Parathyroid adenoma (tissue), 2 donors: Measurements from ENCODE around the gene SRP68.
A peak's percentile ranks its signal among the peaks of the same experiment; 100 is the strongest.

Experiments used
- H2AFZ ChIP-seq: fragments of 300-600 bp; sonication (generic); one replicate; pipeline ENCODE4 v1.7.0; 2017; ENCODE audit warnings: antibody characterized with exemption, mild to moderate bottlenecking
- H3K27ac ChIP-seq: fragments of 300-600 bp; sonication (generic); one replicate; pipeline ENCODE4 v1.7.0; 2017
- H3K27me3 ChIP-seq: fragments of 300-600 bp; sonication (generic); one replicate; pipeline ENCODE4 v1.7.0; 2017; ENCODE audit warnings: low read length; ENCODE audit not compliant: control insufficient read depth, insufficient read depth
- H3K36me3 ChIP-seq: fragments of 300-600 bp; sonication (generic); one replicate; pipeline ENCODE4 v1.7.0; 2017; ENCODE audit warnings: low read length; ENCODE audit not compliant: control insufficient read depth, insufficient read depth
- H3K4me1 ChIP-seq: fragments of 300-600 bp; sonication (generic); one replicate; pipeline ENCODE4 v1.7.0; 2017; ENCODE audit warnings: control low read depth
- H3K4me2 ChIP-seq: fragments of 300-600 bp; sonication (generic); one replicate; pipeline ENCODE4 v1.7.0; 2017; ENCODE audit warnings: low read length
- H3K4me3 ChIP-seq: fragments of 300-600 bp; sonication (generic); one replicate; pipeline ENCODE4 v1.7.0; 2017; ENCODE audit warnings: low read depth, low read length
- H3K79me2 ChIP-seq: fragments of 300-600 bp; sonication (generic); one replicate; pipeline ENCODE4 v1.7.0; 2017; ENCODE audit warnings: control low read depth
- H3K9ac ChIP-seq: fragments of 300-600 bp; sonication (generic); one replicate; pipeline ENCODE4 v1.7.0; 2017; ENCODE audit warnings: mild to moderate bottlenecking
- H3K9me3 ChIP-seq: fragments of 300-600 bp; sonication (generic); one replicate; pipeline ENCODE4 v1.7.0; 2017; ENCODE audit warnings: low read length; ENCODE audit not compliant: control insufficient read depth
- CTCF ChIP-seq: fragments of 300-600 bp; sonication (generic); IDR thresholded peaks from one replicate; pipeline ENCODE4 v1.7.0; 2017; ENCODE audit warnings: antibody characterized with exemption, mild to moderate bottlenecking
- donor health status: primary hyperparathyroidism.

SRP68 gene

GRCh38 chr17:76005263-76006149 lies 66.8 kb downstream of the SRP68 start:
- Histone ChIP-seq H3K27ac (no peak overlapping the region), H3K9ac (no peak overlapping the region), H2AFZ (no peak overlapping the region), H3K4me1 (no peaks in the 10 kb centered on the region), H3K4me2 (no peak overlapping the region), H3K9me3 (no peaks in the 10 kb centered on the region), H3K79me2 (no peaks in the 10 kb centered on the region), H3K36me3 (no peaks in the 10 kb centered on the region), H3K4me3 (no peak overlapping the region), H3K27me3 (no peaks in the 10 kb centered on the region)
- TF ChIP-seq CTCF, result peak; percentile 69

GRCh38 chr17:76004750-76005262 lies 67.5 kb downstream of the SRP68 start:
- no peak overlapping the region for H2AFZ ChIP-seq
- no peak overlapping the region for H3K9ac ChIP-seq
- TF ChIP-seq CTCF, result no peak
- no peaks in the 10 kb centered on the region for H3K36me3 ChIP-seq
- H3K4me2 ChIP-seq, result no peak overlapping the region
- H3K27me3 ChIP-seq, result no peaks in the 10 kb centered on the region
- H3K79me2 ChIP-seq, result no peaks in the 10 kb centered on the region
- H3K27ac ChIP-seq, result no peak overlapping the region
- no peaks in the 10 kb centered on the region for H3K4me1 ChIP-seq
- H3K9me3 ChIP-seq, result no peaks in the 10 kb centered on the region
- H3K4me3 ChIP-seq, result no peak overlapping the region

- Histone ChIP-seq H3K27me3 (no peaks in the 10 kb centered on the region), H3K4me1 (no peaks in the 10 kb centered on the region), H3K36me3 (no peaks in the 10 kb centered on the region), H3K9ac (no peak overlapping the region), H3K4me3 (no peak overlapping the region), H2AFZ (no peak overlapping the region), H3K9me3 (no peaks in the 10 kb centered on the region), H3K79me2 (no peaks in the 10 kb centered on the region), H3K27ac (no peak overlapping the region), H3K4me2 (no peak overlapping the region)
- no peak for TF ChIP-seq CTCF
Measured at GRCh38 chr17:76003915-76004314, 68.4 kb downstream of the SRP68 start.

- Histone ChIP-seq H3K4me3 (no peak overlapping the region), H3K27me3 (no peaks in the 10 kb centered on the region), H3K9ac (no peak overlapping the region), H3K27ac (no peak overlapping the region), H3K4me2 (no peak overlapping the region), H2AFZ (no peak overlapping the region), H3K9me3 (no peaks in the 10 kb centered on the region), H3K79me2 (no peaks in the 10 kb centered on the region), H3K4me1 (no peaks in the 10 kb centered on the region), H3K36me3 (no peaks in the 10 kb centered on the region)
- no peak for TF ChIP-seq CTCF
Measured at GRCh38 chr17:76002100-76002499, 70.2 kb downstream of the SRP68 start.
